Osteoblast (primary cell): ENCODE results near the gene COG7. TPM values are rescaled to one million over a fixed set of nuclear protein-coding genes. Genes with fewer than 3 reads are reported as not detected.
A peak's percentile ranks its signal among the peaks of the same experiment; 100 is the strongest.

Experiments
- DNase-seq: peaks from one replicate; pipeline ENCODE4 v3.0.0; 2011; ENCODE audit warnings: low spot score, mixed read lengths; ENCODE audit not compliant: insufficient read length; ENCODE audit errors: missing footprints
- H2AFZ ChIP-seq: 2 replicates; pipeline ENCODE4 v1.6.0; 2011; ENCODE audit warnings: mild to moderate bottlenecking, low read length
- H3K27ac ChIP-seq: 2 replicates; pipeline ENCODE4 v1.5.1; 2011; ENCODE audit warnings: mild to moderate bottlenecking, low read depth, low read length, moderate library complexity
- H3K27me3 ChIP-seq: 2 replicates; pipeline ENCODE4 v1.6.0; 2012; ENCODE audit warnings: mild to moderate bottlenecking, control low read depth, inconsistent platforms, low read length, moderate library complexity; ENCODE audit not compliant: insufficient read depth
- H3K36me3 ChIP-seq: 2 replicates; pipeline ENCODE4 v1.5.1; 2011; ENCODE audit warnings: mild to moderate bottlenecking, low read length, control low read depth, moderate library complexity; ENCODE audit not compliant: insufficient read depth
- H3K4me1 ChIP-seq: 2 replicates; pipeline ENCODE4 v1.5.1; 2011; ENCODE audit warnings: mild to moderate bottlenecking, low read length, control low read depth, moderate library complexity; ENCODE audit not compliant: insufficient read depth
- H3K4me2 ChIP-seq: 2 replicates; pipeline ENCODE4 v1.6.0; 2011; ENCODE audit warnings: mild to moderate bottlenecking, low read length; ENCODE audit not compliant: insufficient read depth
- H3K4me3 ChIP-seq: fragments of 200-600 bp; sonication (generic); 3 replicates; pipeline ENCODE4 v1.5.1; 2012; ENCODE audit warnings: mild to moderate bottlenecking, low read length, inconsistent platforms; ENCODE audit not compliant: insufficient read depth
- H3K79me2 ChIP-seq: 2 replicates; pipeline ENCODE4 v1.6.0; 2012; ENCODE audit warnings: mild to moderate bottlenecking, low read length, control low read depth, inconsistent platforms; ENCODE audit not compliant: insufficient read depth
- H3K9me3 ChIP-seq: 2 replicates; pipeline ENCODE4 v1.5.1; 2011; ENCODE audit warnings: low read depth, low read length, control low read depth
- H4K20me1 ChIP-seq: 2 replicates; pipeline ENCODE4 v1.6.0; 2012; ENCODE audit warnings: mild to moderate bottlenecking, low read length, control low read depth; ENCODE audit not compliant: insufficient read depth
- total RNA-seq: library from RNA; depleted of rRNA; stranded (reverse); fragments of >200 nt; gene quantifications from 2 replicates; pipeline ENCODE4 v1.2.3, GENCODE V29; 2012
- TF ChIP-seq, protein P1 (sequence below): IDR thresholded peaks from 2 replicates; pipeline ENCODE4 v1.5.1; 2011; ENCODE audit warnings: mild to moderate bottlenecking, low read depth, low read length, moderate library complexity; ENCODE audit errors: extremely low read depth

Gene COG7
- total RNA-seq, 1 donor = 17.0 TPM

DNA sequence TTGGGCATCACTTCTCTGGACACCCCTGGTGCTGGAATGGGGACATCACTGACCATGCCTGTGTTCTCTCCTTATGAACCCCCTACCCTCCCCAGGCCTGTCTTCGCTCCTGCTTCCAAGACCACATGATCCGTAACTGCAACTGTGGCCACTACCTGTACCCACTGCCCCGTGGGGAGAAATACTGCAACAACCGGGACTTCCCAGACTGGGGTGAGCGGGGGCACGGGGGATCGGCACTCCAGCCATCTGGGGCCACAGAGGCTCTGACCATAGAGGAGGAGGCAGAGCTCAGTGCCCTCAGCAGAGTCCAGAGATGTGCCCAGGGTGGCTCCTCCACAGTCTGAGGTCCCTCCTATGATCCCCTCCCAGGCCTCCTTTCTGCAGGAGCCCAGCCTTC is 77.3 kb downstream of the COG7 start:
- TF ChIP-seq, protein P1, sequence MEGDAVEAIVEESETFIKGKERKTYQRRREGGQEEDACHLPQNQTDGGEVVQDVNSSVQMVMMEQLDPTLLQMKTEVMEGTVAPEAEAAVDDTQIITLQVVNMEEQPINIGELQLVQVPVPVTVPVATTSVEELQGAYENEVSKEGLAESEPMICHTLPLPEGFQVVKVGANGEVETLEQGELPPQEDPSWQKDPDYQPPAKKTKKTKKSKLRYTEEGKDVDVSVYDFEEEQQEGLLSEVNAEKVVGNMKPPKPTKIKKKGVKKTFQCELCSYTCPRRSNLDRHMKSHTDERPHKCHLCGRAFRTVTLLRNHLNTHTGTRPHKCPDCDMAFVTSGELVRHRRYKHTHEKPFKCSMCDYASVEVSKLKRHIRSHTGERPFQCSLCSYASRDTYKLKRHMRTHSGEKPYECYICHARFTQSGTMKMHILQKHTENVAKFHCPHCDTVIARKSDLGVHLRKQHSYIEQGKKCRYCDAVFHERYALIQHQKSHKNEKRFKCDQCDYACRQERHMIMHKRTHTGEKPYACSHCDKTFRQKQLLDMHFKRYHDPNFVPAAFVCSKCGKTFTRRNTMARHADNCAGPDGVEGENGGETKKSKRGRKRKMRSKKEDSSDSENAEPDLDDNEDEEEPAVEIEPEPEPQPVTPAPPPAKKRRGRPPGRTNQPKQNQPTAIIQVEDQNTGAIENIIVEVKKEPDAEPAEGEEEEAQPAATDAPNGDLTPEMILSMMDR = no peak
- Histone ChIP-seq H4K20me1 (no peaks in the 10 kb centered on the region), H2AFZ (no peak overlapping the region), H3K4me1 (no peaks in the 10 kb centered on the region), H3K4me2 (no peak overlapping the region), H3K4me3 (no peak overlapping the region), H3K79me2 (no peaks in the 10 kb centered on the region), H3K27me3 (peaks cover 5% of the 10 kb centered on the region), H3K9me3 (no peaks in the 10 kb centered on the region), H3K36me3 (no peaks in the 10 kb centered on the region), H3K27ac (no peak overlapping the region)
- DNase-seq = no peak

DNA sequence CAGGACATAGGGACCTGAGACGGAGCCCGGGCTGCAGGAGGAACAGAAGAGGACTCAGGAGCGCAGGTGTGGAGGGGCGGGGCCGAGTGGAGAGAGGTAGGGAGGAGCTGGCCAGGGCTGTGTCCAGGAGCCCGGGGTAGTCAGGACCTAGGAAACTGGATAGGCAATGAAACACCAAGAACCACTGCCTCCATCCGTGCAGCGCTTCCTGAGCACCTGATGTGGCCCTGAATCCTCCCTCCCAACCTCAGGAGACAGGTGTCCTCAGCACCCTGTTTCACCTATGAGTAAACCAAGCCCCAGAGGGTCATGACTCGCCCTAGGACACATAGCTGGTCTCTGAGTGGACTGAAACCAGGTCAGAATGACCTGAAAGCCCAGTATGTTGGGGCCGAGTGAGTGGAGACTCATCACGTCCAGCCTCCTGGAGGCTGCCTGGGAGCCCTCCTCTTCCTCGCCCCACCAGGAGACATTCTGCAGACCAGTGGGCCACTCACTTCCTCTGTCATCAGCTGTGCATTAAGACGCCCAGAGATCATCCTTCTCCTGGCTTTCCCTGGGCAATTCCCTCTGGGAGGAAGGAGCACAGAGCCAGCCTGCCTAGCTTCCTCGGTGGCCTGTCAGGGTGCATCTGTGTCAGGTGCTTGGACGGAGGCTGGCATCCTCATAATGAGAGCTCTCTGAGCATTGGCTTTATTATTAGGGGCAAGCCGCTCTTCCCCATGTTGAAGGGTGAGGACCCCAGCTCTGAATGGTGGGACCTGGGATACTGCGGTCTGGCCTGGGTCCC is 78.1 kb downstream of the COG7 start:
- Histone ChIP-seq H3K9me3 (no peaks in the 10 kb centered on the region), H3K27me3 (peaks cover 5% of the 10 kb centered on the region), H3K4me3 (no peak overlapping the region), H2AFZ (no peak overlapping the region), H3K4me2 (no peak overlapping the region), H3K4me1 (no peaks in the 10 kb centered on the region), H4K20me1 (no peaks in the 10 kb centered on the region), H3K36me3 (no peaks in the 10 kb centered on the region), H3K27ac (no peak overlapping the region), H3K79me2 (no peaks in the 10 kb centered on the region)
- DNase-seq = no peak
- TF ChIP-seq, protein P1 = no peak

DNA sequence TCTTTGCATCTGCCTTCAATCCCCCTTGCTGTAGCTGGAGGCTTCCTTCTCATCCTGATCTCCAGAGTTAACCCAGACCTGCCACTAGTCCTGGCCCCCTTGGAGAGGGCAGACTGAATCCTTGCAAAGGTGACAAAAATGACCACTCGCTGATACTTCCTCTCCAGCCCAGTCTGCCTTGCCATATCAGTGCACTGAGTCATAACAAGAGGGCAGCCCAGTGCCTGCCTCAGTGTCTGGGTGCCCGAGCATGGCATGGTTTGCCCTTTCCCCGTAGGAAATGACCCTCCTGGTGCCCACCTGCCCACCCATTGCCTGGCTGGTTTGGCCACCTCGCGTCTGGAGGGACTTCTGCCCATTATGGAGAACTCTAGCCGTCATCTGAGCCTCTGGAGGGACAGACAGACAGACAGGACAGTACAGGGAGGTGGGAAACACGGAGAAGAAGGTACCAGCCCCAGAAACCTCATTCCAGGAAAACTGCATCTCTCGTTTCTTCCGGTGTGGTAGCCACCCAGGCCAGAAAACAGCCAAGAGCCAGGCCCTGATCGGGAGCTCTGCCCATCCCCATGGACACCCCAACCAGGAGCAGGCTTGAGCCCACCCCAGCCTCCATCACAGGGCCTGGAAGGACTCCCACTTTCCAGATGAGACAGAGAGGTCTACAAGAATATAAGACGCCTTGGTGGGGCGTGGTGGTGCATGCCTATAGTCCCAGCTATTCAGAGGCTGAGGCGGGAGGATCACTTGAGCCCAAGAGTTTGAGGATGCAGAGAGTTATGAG is 79.4 kb downstream of the COG7 start:
- Histone ChIP-seq H3K4me1 (no peaks in the 10 kb centered on the region), H3K79me2 (no peaks in the 10 kb centered on the region), H2AFZ (no peak overlapping the region), H4K20me1 (no peaks in the 10 kb centered on the region), H3K9me3 (no peaks in the 10 kb centered on the region), H3K27ac (no peak overlapping the region), H3K27me3 (peaks cover 8% of the 10 kb centered on the region), H3K4me2 (no peak overlapping the region), H3K36me3 (no peaks in the 10 kb centered on the region), H3K4me3 (no peak overlapping the region)
- TF ChIP-seq, protein P1 = no peak
- no peak for DNase-seq

DNA sequence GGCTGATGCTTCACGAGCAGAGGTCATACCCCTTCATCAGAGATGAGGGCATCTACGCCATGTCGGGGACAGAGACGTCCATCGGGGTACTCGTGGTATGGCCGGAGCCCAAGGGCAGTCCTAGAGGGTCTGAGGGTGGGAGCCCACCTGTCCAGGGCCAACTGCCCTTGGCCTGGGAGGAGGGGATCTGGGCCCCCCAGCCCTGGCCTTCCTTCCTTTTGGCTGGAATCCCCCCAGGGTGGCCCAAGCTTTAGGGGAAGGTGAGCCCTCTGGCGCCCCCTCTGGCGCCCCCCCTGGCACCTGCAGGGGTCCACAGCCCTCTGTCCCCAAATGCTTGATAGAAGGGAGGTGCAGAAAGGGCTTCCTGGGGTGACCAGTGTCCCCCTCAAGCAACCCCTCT is 81.6 kb downstream of the COG7 start:
- Histone ChIP-seq H3K27me3 (peaks cover 8% of the 10 kb centered on the region), H3K27ac (no peak overlapping the region), H3K9me3 (no peaks in the 10 kb centered on the region), H3K4me3 (no peak overlapping the region), H3K36me3 (no peaks in the 10 kb centered on the region), H3K4me1 (no peaks in the 10 kb centered on the region), H3K4me2 (no peak overlapping the region), H2AFZ (no peak overlapping the region), H4K20me1 (no peaks in the 10 kb centered on the region), H3K79me2 (no peaks in the 10 kb centered on the region)
- TF ChIP-seq, protein P1 = no peak
- DNase-seq = peak; percentile 18
